Testis (tissue), 3 donors: ENCODE data around the gene HDAC9. TPM values are rescaled to one million over a fixed set of nuclear protein-coding genes. Genes with fewer than 3 reads are reported as not detected.

Source experiments
- DNase-seq: peaks from one replicate; pipeline ENCODE4 v3.0.0-alpha.2; 2019
- H3K27ac ChIP-seq, 2 donors: fragments of 200-600 bp; sonication (generic); one replicate each; pipeline ENCODE4 v1.5.1; 2019
- H3K27me3 ChIP-seq: fragments of 200-600 bp; sonication (generic); one replicate; pipeline ENCODE4 v1.5.1; 2019
- H3K36me3 ChIP-seq: fragments of 200-600 bp; sonication (generic); one replicate; pipeline ENCODE4 v1.5.1; 2017; ENCODE audit warnings: low read depth; ENCODE audit errors: missing control alignments
- H3K4me1 ChIP-seq: fragments of 200-600 bp; sonication (generic); one replicate; pipeline ENCODE4 v1.5.1; 2019
- H3K4me3 ChIP-seq, 2 donors: fragments of 200-600 bp; sonication (generic); one replicate each; pipeline ENCODE4 v1.5.1; 2017 to 2019
- H3K9me3 ChIP-seq: fragments of 200-600 bp; sonication (generic); one replicate; pipeline ENCODE4 v1.5.1; 2017
- CTCF ChIP-seq, 3 experiments: fragments of 450-650 bp in 2 of 3; fragments of 200-600 bp in 1 of 3; sonication (generic) in 1 of 3; IDR thresholded peaks; one replicate each; pipeline ENCODE4 v1.5.1; 2016 to 2019; ENCODE audit warnings: antibody characterized with exemption in 3 of 3, mild to moderate bottlenecking in 2 of 3, moderate library complexity in 1 of 3
- POLR2A ChIP-seq: fragments of 450-650 bp; IDR thresholded peaks from one replicate; pipeline ENCODE4 v1.6.1; 2017; ENCODE audit warnings: antibody characterized with exemption, mild to moderate bottlenecking, moderate library complexity
- WGBS, 2 donors: methylation state at CpG; one replicate each; pipeline ENCODE4 v1.1.5; 2018; 5-methylcytosine and 5-hydroxymethylcytosine counted together
- intact Hi-C: fragments of 100-400 bp; cut with DNase I; formaldehyde crosslinking; loops from one replicate; pipeline ENCODE4 v1.15.1; 2023; ENCODE audit warnings: low total_unique reads
- polyA plus RNA-seq: library from polyadenylated mRNA; stranded (reverse); fragments of 350-450 nt; fragmentation: Illumina TruSeq; extraction: RNeasy Lipid Tissue Mini Kit (QIAGEN cat#74804); gene quantifications from one replicate; pipeline ENCODE4 v1.2.3, GENCODE V29; 2014; ENCODE audit warnings: low read depth, low replicate concordance; ENCODE audit not compliant: insufficient read depth
- total RNA-seq, 2 donors: library from RNA; depleted of rRNA; stranded (reverse); fragments of >200 nt; gene quantifications; one replicate each; pipeline ENCODE4 v1.2.3, GENCODE V29; 2016

HDAC9 gene
- total and polyA plus RNA-seq, 3 donors from 2014 or later = 30.6 to 35.5 (median 35.4) TPM

GRCh38 chr7:18559756-18560155, 64.2 kb downstream of the HDAC9 start:
- TF ChIP-seq POLR2A = no peak
- TF ChIP-seq CTCF (IDR thresholded peaks at IDR 0.05) = no peak
- Histone ChIP-seq H3K27me3 (no peaks in the 10 kb centered on the region), H3K4me1 (no peaks in the 10 kb centered on the region), H3K9me3 (no peaks in the 10 kb centered on the region), H3K4me3 (no peak overlapping the region), H3K36me3 (no peaks in the 10 kb centered on the region), H3K27ac (no peak overlapping the region)
- intact Hi-C loops = no loop called here
- DNase-seq = no peak

DNA sequence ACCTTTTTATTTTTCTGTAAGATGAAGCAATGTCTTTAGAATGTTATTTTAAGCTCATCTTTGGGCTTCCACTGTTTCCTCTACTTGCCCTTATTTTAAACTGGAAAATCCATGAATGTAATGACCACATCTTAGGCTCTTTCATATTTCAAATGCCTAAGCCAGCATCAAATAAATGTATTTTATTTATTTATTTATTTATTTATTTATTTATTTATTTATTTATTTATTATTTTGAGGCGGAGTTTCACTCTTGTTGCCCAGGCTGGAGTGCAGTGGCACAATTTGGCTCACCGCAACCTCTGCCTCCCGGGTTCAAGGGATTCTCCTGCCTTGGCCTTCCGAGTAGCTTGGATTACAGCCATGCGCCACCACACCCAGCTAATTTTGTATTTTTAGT, 69.2 kb downstream of the HDAC9 start:
- H3K27ac ChIP-seq = no peak overlapping the region
- H3K4me3 ChIP-seq = no peak overlapping the region
- no peaks in the 10 kb centered on the region for H3K36me3 ChIP-seq
- intact Hi-C loops = no loop called here
- no peaks in the 10 kb centered on the region for H3K4me1 ChIP-seq
- no peaks in the 10 kb centered on the region for H3K9me3 ChIP-seq
- no peak for DNase-seq
- no peaks in the 10 kb centered on the region for H3K27me3 ChIP-seq
- TF ChIP-seq POLR2A = no peak
- TF ChIP-seq CTCF (IDR thresholded peaks at IDR 0.05) = no peak
- 95 to 98% methylated on average over 5 of the region's 5 CpGs for WGBS, 2 donors

DNA sequence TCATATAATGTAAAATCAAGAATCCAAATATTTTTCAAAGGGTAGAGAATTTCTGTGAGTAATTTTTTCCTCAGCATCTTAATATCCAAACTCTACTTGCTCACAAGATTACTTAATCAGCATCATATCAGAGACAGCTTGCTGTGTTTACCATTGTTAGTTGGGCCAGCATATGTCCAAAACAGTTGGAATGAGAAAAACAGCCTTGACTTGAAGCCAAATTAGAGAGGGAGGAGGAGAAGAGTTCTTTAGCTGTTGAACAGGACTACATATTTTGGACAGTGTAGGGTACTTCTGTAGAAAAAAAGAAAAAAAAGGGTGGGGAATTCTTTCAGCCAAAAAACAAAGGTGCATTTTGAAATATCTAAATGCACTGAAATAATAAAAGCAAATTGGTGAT, 69.8 kb downstream of the HDAC9 start:
- DNase-seq = no peak
- Histone ChIP-seq H3K4me3 (no peak overlapping the region), H3K27ac (no peak overlapping the region), H3K27me3 (no peaks in the 10 kb centered on the region), H3K9me3 (no peaks in the 10 kb centered on the region), H3K4me1 (no peaks in the 10 kb centered on the region), H3K36me3 (no peaks in the 10 kb centered on the region)
- no peak for TF ChIP-seq POLR2A
- no peak for TF ChIP-seq CTCF (IDR thresholded peaks at IDR 0.05)
- intact Hi-C loops = no loop called here

DNA sequence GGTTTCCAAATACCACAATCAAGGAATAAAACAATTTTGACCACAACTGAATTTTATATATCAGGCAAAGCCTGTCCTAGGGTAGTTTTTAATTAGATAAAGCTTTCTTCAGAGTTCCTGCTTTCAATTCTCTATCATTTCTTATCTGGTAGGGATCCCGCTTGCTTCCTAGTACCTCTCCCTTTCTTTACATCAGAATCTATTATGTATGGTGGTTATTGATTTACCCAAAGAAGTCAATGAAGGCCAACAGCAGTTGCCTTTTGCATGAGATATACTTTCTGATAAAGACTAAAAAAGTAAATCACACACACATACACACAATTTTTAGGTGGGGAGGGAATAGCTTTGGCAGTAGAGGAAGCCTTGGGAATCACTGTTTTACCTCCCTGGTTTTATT, 70.7 kb downstream of the HDAC9 start:
- no peak overlapping the region for H3K27ac ChIP-seq
- no peaks in the 10 kb centered on the region for H3K9me3 ChIP-seq
- no peaks in the 10 kb centered on the region for H3K27me3 ChIP-seq
- no peak for DNase-seq
- no peak overlapping the region for H3K4me3 ChIP-seq
- no peak for TF ChIP-seq POLR2A
- TF ChIP-seq CTCF (IDR thresholded peaks at IDR 0.05) = no peak
- no peaks in the 10 kb centered on the region for H3K4me1 ChIP-seq
- intact Hi-C loops = no loop called here
- no peaks in the 10 kb centered on the region for H3K36me3 ChIP-seq
- 88 to 94% methylated on average over 1 of the region's 1 CpG for WGBS, 2 donors

DNA sequence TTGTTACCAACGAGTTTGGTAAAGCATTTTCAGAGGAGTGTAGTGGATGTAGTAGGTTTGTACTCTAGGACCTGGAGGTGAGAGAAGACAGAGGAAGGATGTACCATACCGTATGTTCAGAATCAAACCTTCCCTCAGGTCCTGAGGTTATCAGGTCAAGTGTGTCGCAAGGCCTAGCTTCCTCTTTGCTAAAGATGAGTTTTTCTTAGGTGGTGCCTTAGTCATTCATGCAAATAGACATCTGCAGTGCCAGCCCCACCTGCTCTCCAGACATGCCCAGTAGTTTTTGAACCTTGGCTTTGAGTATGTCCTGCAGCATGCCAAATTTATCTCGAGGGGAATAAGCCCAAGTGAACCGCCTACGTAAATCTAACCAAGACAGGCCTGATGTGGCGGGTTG, 71.3 kb downstream of the HDAC9 start:
- Histone ChIP-seq H3K4me3 (no peak overlapping the region), H3K36me3 (no peaks in the 10 kb centered on the region), H3K4me1 (no peaks in the 10 kb centered on the region), H3K9me3 (no peaks in the 10 kb centered on the region), H3K27me3 (no peaks in the 10 kb centered on the region), H3K27ac (no peak overlapping the region)
- intact Hi-C loops = no loop called here
- DNase-seq = no peak
- no peak for TF ChIP-seq CTCF (IDR thresholded peaks at IDR 0.05)
- 92 to 93% methylated on average over 7 of the region's 7 CpGs for WGBS, 2 donors
